ENCODE measurements around the gene RPS6KA2. TPM values are rescaled to one million over a fixed set of nuclear protein-coding genes. Genes with fewer than 3 reads are reported as not detected.

The RPS6KA2 gene
- total and polyA plus RNA-seq, 2 experiments from 2014 or later = 45.1 to 49.0 TPM

DNA sequence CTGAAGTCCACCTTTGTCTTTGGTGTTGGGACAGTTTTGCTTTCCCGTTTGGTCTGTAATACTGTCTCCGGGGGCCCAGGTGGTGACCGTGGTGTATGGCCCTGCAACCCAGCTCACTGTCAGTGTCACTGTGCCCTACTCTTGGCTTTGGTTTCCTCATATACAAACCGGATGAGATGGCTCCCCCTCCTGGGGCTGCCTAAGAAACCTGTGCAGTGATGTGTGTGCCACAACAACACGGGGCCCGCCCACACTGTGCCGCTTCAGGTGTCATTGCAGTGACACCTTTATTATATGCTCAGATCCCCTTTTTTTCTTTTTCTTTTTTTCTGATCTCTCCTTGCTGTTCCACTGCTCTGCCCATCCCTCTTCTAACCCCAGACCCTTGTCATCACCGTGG lies 114.5 kb downstream of the RPS6KA2 start:
- peaks cover 8% of the 10 kb centered on the region for H3K4me1 ChIP-seq (ENCODE audit: insufficient read depth)
- H4K20me1 ChIP-seq (ENCODE audit: insufficient read depth) = no peaks in the 10 kb centered on the region
- no peaks in the 10 kb centered on the region for H3F3A ChIP-seq (ENCODE audit: insufficient read depth)
- no peak overlapping the region for H2AFZ ChIP-seq
- no peaks in the 10 kb centered on the region for H3K9me3 ChIP-seq (ENCODE audit: low read depth)
- H3K4me3 ChIP-seq = no peak overlapping the region
- in situ Hi-C loops (cut with MboI) = no loop called here
- H3K36me3 ChIP-seq (ENCODE audit: low read depth) = peaks cover 9% of the 10 kb centered on the region; the same call in 1 of the 2 replicates
- H3K27ac ChIP-seq = no peak overlapping the region
- no peaks in the 10 kb centered on the region for H3K79me2 ChIP-seq (ENCODE audit: insufficient read depth)
- no peaks in the 10 kb centered on the region for H3K9me2 ChIP-seq (ENCODE audit: insufficient read depth)
- H3K4me2 ChIP-seq (ENCODE audit: unreplicated experiment) = no peak overlapping the region
- no peak overlapping the region for H3K9ac ChIP-seq
- TF ChIP-seq EZH2phosphoT487 (IDR thresholded peaks at IDR 0.05; ENCODE audit: insufficient read depth, low read depth) = no peak
- TF ChIP-seq EZH2 (IDR thresholded peaks at IDR 0.05; ENCODE audit: insufficient read depth, poor library complexity, severe bottlenecking) = no peak
- no peak for DNase-seq
- H3K27me3 ChIP-seq (replicated peaks; ENCODE audit: insufficient read depth) = no peaks in the 10 kb centered on the region
- 93 to 97% methylated on average over 8 of the region's 8 CpGs for WGBS, 2 experiments (ENCODE audit: low coverage in 1 of 2, low lambda C conversion rate in 2 of 2, missing lambda C conversion rate in 2 of 2)

DNA sequence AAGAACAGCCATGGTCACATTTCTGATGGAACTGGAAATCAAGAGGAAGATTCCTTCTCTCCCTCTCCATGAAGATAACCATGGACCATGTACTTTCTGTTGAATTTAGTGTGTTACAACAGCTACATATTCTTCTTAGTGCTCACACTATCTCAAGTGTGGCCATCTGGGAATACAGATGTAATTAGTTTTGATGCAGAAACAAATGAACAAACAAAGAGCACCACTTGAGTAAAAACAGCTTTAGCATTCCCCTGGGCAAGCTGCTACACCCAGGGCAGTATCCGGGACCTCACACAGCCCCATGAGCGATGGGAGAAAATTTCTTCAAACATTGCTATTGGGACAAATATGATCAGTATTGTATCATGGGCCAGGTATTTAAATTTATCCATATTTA lies 115.7 kb downstream of the RPS6KA2 start:
- no peaks in the 10 kb centered on the region for H3F3A ChIP-seq (ENCODE audit: insufficient read depth)
- no peaks in the 10 kb centered on the region for H3K9me3 ChIP-seq (ENCODE audit: low read depth)
- WGBS, 2 experiments (ENCODE audit: low coverage in 1 of 2, low lambda C conversion rate in 2 of 2, missing lambda C conversion rate in 2 of 2) = 98% methylated on average over 2 of the region's 2 CpGs
- no peak overlapping the region for H2AFZ ChIP-seq
- H4K20me1 ChIP-seq (ENCODE audit: insufficient read depth) = no peaks in the 10 kb centered on the region
- in situ Hi-C loops (cut with MboI) = no loop called here
- no peak overlapping the region for H3K4me3 ChIP-seq
- no peak for TF ChIP-seq EZH2phosphoT487 (IDR thresholded peaks at IDR 0.05; ENCODE audit: insufficient read depth, low read depth)
- TF ChIP-seq EZH2 (IDR thresholded peaks at IDR 0.05; ENCODE audit: insufficient read depth, poor library complexity, severe bottlenecking) = no peak
- no peak overlapping the region for H3K27ac ChIP-seq
- H3K4me1 ChIP-seq (ENCODE audit: insufficient read depth) = peaks cover 8% of the 10 kb centered on the region
- H3K9ac ChIP-seq = no peak overlapping the region
- no peak overlapping the region for H3K4me2 ChIP-seq (ENCODE audit: unreplicated experiment)
- no peaks in the 10 kb centered on the region for H3K27me3 ChIP-seq (replicated peaks; ENCODE audit: insufficient read depth)
- no peaks in the 10 kb centered on the region for H3K79me2 ChIP-seq (ENCODE audit: insufficient read depth)
- H3K36me3 ChIP-seq (ENCODE audit: low read depth) = peaks cover 9% of the 10 kb centered on the region; the same call in 1 of the 2 replicates
- DNase-seq = no peak
- H3K9me2 ChIP-seq (ENCODE audit: insufficient read depth) = no peaks in the 10 kb centered on the region

DNA sequence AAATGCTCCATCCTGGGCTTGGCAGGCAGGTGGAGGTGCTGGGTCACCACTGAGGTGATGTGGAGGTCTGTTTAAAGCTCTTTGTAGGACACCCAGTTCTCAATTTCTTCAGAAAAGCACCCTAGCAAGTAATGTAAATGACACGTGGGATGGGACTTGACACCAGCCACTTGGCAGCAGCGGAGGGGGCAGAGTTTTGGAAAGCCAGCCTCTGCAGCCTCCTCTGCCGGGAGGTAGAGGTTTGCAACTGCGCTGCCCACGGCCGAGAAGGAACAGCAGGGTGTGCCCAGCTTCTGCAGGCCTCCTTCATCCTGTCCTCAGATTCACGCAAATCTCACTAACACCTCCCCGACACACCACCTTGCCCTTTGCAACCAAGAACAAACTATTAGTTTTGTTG lies 117.9 kb downstream of the RPS6KA2 start:
- no peaks in the 10 kb centered on the region for H3K9me3 ChIP-seq (ENCODE audit: low read depth)
- H3K9ac ChIP-seq = no peak overlapping the region
- H3K27ac ChIP-seq = no peak overlapping the region
- no peaks in the 10 kb centered on the region for H3F3A ChIP-seq (ENCODE audit: insufficient read depth)
- no peaks in the 10 kb centered on the region for H3K27me3 ChIP-seq (replicated peaks; ENCODE audit: insufficient read depth)
- H3K79me2 ChIP-seq (ENCODE audit: insufficient read depth) = no peaks in the 10 kb centered on the region
- TF ChIP-seq EZH2 (IDR thresholded peaks at IDR 0.05; ENCODE audit: insufficient read depth, poor library complexity, severe bottlenecking) (no peak), EZH2phosphoT487 (IDR thresholded peaks at IDR 0.05; ENCODE audit: insufficient read depth, low read depth) (no peak)
- H3K36me3 ChIP-seq (ENCODE audit: low read depth) = peaks cover 9% of the 10 kb centered on the region; the same call in 1 of the 2 replicates
- H3K4me2 ChIP-seq (ENCODE audit: unreplicated experiment) = no peak overlapping the region
- DNase-seq = no peak
- in situ Hi-C loops (cut with MboI) = no loop called here
- H3K9me2 ChIP-seq (ENCODE audit: insufficient read depth) = no peaks in the 10 kb centered on the region
- WGBS, 2 experiments (ENCODE audit: low coverage in 1 of 2, low lambda C conversion rate in 2 of 2, missing lambda C conversion rate in 2 of 2) = 93% methylated on average over 8 of the region's 8 CpGs
- H3K4me1 ChIP-seq (ENCODE audit: insufficient read depth) = no peaks in the 10 kb centered on the region
- H2AFZ ChIP-seq = no peak overlapping the region
- no peak overlapping the region for H3K4me3 ChIP-seq
- no peaks in the 10 kb centered on the region for H4K20me1 ChIP-seq (ENCODE audit: insufficient read depth)

DNA sequence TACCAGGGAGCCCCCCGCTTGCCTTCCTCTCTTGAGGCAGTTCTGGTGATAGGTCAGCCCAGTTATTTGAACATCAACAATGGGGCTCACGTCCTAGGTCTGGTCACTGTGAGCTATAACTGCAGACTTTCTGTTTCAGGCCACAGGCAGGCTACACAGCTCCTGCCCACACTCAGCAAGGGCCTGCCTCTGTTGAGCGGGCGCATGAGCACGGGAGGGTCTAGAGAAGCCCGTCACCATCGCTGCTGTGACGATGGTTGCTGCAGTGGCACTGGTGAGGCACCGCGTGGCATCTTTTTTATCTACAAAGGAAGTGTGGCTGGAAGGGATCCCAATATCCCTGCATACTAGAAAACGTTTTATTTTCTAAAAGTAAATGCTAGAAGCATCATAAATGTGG lies 118.3 kb downstream of the RPS6KA2 start:
- Histone ChIP-seq H4K20me1 (ENCODE audit: insufficient read depth) (no peaks in the 10 kb centered on the region), H3K4me3 (no peak overlapping the region), H3K9me3 (ENCODE audit: low read depth) (no peaks in the 10 kb centered on the region), H3K9me2 (ENCODE audit: insufficient read depth) (no peaks in the 10 kb centered on the region), H3K36me3 (ENCODE audit: low read depth) (peaks cover 9% of the 10 kb centered on the region; the same call in 1 of the 2 replicates), H3K27me3 (replicated peaks; ENCODE audit: insufficient read depth) (no peaks in the 10 kb centered on the region), H3F3A (ENCODE audit: insufficient read depth) (no peaks in the 10 kb centered on the region), H2AFZ (no peak overlapping the region), H3K9ac (no peak overlapping the region), H3K79me2 (ENCODE audit: insufficient read depth) (no peaks in the 10 kb centered on the region), H3K27ac (no peak overlapping the region), H3K4me1 (ENCODE audit: insufficient read depth) (no peaks in the 10 kb centered on the region), H3K4me2 (ENCODE audit: unreplicated experiment) (no peak overlapping the region)
- in situ Hi-C loops (cut with MboI) = no loop called here
- DNase-seq = no peak
- WGBS, 2 experiments (ENCODE audit: low coverage in 1 of 2, low lambda C conversion rate in 2 of 2, missing lambda C conversion rate in 2 of 2) = 89 to 94% methylated on average over 11 of the region's 11 CpGs
- TF ChIP-seq EZH2phosphoT487 (IDR thresholded peaks at IDR 0.05; ENCODE audit: insufficient read depth, low read depth) (no peak), EZH2 (IDR thresholded peaks at IDR 0.05; ENCODE audit: insufficient read depth, poor library complexity, severe bottlenecking) (no peak)

Measured in GM23248 (cell line).